HG02763 (cell line): ENCODE data around the gene BTLA.
"Not testable (repeated sequence)": the region's sequence is repeated elsewhere in the genome, so short reads cannot be mapped to it uniquely, and the experiment has no call there.

ENCODE experiments used
- ATAC-seq: cut with Tn5 transposase; IDR thresholded peaks from one replicate; pipeline ENCODE4 v1.9.1; 2021; ENCODE audit warnings: mild to moderate bottlenecking, moderate library complexity; ENCODE audit not compliant: unreplicated experiment

BTLA gene

DNA sequence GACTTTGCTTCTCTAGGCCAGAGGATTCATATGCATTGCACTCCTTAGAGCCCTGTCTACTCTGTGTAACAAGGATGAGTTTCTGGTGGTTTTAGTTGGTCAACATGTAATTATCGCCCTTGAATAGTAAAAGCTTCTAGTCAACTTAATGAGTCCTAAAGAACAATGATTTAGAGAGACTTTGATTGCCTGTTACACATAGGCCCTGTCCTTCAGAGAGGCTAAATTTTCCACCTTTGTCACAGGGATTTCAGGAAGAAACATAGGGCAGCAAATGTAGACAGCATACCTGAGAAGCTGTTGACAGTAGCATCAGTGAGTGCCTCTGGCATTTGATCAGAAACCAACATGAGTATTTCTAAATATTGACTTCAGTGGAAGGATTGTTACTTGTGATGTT is 7.1 kb downstream of the BTLA start:
- ATAC-seq = no peak

DNA sequence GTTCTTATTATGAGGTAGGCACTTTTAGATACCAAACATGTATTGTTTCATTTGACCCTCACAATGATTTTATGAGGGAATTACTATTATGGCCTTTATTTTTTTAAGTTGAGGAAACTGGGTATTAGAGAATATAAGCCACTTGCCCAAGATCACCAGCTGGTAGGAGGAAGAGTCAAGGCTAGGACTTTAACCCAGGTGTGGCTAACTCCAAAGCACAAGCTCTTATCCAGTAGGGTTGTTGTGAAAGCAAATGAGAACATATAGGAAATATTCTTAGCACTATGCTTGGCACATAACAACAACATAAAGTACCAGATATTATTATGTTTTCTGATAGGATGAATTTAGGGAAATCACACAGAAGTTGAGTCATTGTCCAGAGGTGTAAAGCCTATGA is 7.9 kb downstream of the BTLA start:
- no peak for ATAC-seq

DNA sequence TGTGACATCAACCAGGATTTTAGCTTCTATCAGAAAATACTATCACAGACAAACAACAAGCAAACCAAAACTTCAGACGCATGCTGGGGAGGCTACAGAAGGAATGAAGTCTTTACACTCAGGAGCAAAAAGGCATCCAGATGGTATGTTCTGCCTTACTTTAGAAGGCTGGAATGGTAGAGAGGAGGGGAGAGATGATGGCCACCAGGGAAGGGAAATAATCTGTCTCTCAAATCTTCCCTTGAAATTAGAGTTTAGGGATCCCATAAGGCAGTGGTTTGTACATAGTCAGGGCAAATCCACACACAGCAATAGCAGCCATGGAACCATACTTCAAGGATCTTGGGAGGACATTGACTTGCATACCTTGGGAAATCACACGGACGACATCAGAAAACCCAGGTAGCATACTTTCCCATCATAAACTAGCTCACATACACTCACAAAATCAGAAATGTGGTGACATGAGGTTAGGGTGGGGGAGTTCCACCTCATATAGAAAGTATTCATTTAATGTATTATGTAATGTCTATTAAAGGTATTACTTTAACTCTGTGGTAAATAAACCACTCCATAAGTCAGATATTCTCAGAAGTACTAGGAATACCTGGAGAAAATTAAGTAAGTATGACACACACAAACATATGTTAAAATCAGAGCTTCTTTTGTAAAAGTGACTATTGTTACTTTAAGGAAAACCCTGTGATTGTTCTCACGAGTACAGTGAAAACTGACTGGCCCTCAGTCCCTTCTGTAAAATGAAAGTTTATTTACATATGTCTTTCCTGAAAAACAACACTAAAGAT is 9.4 kb downstream of the BTLA start:
- no peak for ATAC-seq

DNA sequence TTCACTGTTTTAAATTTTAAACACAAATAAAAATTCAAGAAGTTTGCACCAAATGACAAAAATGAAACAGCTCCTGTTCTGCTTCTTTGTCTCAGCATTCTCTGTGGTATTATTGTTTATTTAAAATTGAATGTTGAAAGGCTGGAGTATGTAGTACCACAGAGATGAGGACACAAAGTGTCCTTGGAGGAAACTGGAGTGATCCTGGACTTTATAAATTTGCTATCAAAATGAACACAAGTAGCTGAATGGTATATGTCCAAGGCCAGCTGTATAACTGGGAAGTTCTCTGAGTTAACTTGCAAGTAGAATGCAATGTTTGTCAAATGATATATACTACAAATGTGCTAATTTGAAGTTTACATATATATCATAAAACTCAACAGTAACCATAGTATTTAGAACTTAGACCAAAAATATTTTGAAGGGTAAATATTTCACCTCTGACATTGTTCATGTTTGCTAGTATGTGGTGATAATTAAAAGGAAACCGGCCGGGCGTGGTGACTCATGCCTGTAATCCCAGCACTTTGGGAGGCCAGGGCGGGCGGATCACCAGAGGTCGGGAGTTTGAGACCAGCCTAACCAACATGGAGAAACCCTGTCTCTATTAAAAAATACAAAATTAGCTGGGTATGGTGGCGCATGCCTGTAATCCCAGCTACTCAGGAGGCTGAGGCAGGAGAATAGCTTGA is 12.3 kb downstream of the BTLA start:
- ATAC-seq = no peak

DNA sequence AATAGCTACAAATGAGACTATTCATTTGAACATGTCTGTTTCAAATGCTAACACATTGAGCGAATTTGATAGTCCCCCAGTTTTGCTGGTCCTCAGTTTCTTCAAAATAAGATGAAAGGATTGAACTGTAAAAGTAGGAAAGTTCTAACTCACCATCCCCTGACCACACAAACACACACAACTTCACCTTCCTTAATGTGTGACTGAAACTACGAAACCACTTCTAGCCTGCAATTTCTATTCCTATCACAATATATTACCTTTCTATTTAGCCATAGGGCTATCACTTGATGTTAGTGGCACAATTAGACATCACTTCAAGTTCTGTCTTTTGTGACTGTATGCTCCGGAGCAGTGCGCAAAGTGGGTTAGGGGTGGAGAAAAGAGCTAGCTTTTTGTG is 14.9 kb downstream of the BTLA start:
- no peak for ATAC-seq

DNA sequence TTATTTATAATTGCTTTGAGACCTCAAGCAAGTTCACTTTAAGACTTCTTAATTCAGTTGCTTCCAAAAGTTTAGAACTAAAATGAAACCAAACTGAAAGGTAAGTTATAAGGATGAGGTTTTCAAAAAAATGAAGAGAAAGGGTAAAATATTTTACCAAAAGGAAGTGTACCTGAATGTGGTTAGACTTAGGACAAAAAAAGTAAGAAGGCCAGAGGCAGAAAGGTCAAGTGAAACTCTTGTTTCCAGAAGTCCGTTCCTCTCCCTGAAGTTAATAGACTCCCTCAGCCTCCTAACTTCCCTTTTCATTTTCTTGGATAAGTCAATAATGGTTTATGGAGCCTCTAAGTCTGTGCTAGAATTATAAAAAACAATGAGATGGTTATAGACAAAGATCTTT is 16.6 kb downstream of the BTLA start:
- no peak for ATAC-seq

DNA sequence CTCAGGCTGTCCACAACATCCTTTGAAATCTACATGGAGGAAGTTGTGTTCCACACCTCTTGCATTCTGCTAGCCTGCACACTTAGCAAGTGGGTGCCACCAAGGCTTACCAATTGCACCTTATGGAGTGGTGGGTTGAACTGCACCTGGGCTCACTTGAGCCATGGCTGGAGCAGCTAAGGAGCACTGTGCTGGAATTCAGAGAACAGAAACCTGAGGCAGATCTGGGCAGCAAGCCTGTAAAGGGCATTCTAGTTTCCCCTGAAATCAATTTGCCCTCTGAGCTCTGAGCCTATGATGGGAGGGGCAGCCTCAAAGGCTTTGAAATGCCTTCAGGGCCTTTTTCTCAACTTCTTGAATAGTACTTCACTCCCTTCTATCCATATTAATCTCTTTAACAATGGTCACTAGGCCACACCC is 18.0 kb downstream of the BTLA start:
- no peak for ATAC-seq

DNA sequence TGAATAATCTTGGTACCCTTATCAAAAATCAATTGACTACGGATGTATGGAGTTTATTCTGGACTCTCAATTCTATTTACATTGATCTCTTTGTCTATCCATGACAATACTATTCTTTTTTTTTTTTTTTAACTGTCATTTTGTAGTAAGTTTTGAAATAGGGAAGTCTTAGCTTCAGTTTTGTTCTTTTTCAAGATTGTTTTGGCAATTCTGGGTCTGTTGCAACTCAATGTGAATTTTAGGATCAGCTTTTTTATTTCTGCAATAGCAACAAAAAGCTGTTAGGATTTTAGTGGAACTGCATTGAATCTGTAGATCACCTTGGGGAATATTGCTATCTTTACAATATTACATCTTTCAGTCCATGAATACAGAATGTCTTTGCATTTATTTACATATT is 21.4 kb downstream of the BTLA start:
- ATAC-seq = no peak

DNA sequence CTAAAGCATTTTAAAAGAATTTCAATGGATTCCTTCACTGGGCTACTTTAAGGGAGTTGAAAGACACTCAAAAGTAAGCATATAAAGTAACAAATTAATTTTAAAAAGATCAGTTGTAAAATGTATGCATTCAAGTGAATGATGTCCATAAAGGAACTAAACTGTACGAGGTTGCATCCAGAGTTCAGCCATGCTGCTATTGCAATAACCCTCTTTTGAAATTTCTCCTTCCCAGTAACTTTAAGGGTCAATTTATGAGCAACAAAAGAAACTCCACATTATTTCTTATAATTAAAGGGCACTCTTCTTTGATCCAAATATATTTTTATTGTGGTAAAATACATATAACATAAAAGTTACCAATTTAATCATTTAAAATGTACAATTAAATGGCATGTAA is 22.9 kb downstream of the BTLA start:
- ATAC-seq = no peak

DNA sequence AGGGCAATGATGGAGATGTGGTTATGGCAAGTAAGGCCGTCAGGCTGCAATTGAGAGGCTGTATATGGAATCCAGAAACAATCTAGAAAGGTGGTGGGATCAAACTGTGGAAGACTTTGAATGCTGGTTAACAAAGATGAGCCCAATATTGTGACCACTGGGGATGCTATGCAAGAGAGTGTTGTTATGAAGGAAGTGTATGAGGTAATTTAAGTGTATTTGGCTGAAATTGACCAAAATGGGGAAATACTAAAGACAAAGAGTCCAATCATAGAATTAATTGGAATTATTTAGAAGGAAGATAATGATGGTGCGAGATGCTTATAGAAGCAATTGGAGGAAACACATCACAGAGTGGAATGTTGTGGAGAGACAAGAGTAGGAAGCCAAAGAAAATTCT is 24.5 kb downstream of the BTLA start:
- ATAC-seq = no peak

DNA sequence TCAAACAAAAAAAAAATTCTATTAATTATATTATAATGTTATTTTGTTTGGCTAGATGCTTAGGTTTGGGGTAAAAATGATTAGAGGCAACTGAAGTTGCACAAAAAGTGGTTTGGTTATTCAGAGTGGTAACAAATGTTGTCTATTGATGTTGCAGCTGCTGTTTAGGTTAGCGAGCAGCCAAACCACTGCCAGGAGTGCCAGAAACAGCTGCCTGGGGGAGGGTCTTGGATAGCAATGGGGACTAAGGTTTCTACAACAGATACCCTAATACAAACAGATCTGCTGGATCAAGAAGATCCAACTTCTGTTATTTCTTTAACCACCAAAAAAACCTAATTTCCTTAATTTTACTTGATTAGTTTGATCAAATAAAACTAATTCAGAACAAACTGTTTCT is 26.6 kb downstream of the BTLA start:
- no peak for ATAC-seq

DNA sequence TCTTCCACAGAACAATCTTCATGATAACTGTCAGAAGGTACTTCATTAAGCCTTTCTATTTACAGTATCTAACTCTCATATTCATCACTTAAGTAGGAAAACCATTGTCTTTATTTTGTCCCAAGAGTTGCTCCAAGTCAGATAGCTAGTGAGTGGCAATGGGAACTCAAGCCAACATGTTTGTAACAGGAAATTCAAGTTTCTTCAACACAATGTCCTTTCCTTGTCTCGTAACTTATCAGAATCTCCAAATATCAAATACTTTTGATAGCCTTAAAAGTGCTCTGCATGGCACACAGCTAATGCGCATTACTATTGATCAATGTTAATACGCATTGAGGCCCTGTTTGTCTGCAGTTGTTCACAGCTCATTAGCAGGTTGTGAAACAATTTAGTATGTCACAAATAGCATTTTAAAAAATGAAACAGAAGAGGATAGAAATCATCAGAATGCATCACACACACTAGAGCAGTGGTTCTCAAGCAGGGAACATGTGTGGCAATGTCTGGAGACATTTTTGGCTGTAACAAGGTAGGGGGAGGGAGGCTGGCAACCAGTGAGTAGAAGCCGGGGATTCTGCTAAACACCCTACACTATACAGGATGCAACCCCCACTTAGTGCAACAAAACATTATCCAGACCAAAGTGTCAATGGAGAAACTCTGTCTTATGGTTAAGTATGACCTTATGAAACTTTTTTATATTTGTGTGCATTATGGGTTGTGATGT is 27.5 kb downstream of the BTLA start:
- no peak for ATAC-seq

DNA sequence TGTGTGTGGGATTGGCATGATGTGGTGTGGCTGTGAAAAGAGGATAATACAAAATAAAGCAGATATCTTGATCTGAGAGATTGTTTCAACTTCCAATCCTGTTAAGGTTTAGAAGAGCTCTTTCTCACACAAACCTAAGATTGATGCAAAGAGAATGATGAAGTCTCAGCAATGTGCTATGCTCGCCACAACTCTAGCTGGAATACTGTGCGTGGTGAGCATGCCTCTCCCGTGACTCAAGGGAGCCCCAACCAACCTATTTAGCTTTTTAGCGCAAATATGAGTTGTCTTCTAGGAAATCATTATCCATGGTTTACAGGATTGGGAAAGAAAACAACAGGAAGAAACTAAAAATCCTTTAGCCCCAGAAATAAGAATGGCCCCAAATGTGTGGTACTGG is 28.5 kb downstream of the BTLA start:
- ATAC-seq = no peak

DNA sequence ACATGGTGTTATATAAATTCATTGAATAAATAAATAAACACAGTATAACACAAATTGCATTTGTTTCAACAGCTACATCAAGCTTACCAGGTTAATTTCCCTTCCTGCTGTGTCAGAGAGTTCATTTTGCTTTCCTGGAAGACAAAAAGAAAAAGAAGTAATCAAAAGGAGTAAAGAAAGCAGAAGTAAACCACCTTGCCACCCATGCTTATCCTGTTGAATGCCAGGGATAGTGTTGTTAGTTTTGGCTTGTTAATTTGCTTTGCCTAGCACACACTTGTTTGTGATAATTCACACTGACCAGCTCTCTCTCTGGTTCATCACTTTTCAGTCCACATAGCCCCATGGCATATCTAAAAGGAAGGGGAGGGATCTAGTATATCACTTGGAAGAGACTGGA is 29.6 kb downstream of the BTLA start:
- ATAC-seq = no peak

DNA sequence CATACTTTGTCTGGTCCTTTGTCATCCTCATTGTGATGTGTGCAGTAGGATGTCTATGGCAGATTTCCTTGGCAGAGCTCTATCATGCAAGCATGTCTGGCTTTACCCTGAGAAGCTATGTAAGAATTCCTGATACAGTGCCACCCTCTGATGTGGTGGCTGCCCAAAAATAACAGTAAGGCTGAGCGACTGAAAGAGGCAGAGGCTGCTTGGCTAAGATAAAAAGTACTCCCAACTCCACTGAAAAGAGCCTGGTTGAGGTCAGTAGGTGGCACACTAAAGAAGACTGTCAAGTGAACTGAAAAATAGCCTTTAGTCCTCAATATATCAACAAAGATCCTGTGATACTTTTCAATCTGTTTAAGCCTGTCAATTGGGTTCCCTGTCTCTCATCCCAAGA is 31.7 kb downstream of the BTLA start:
- ATAC-seq = no peak

DNA sequence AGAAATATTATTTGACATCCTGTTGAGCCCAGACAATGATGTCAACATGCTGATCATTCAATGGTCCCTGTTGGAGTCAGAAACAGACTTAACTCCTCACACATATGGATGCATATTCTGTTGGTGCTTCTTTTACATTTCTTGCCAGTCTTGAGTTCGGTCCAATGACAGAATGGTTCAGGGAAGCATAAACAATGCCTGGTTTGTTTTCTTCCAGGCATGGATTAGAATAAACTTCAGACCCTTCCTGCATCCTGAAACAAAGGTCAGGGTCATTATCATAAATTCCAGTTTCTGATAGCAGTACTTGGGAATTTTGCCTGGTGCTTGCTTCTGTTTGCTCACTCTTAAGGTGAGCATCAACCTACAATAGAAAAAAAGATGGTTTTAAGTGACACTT is 33.3 kb downstream of the BTLA start:
- ATAC-seq = no peak

DNA sequence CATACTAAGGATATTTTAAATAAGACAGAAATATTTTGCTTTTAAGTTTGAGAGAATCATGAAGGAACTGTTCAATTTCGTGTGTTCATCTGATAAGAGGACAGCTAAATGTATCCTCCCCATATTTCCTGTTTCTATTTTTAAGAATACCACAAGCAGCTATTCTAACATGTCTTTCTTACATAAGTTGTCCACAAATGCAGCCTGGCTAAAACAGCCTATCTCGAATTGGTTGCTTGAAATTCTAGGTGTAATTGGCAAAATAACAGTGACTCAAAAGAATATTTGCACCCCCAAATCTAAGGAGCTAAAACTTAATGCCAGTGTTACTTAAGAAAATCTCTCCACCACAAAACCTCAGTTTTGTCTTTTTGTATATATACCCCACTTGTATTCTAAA is 35.0 kb downstream of the BTLA start:
- no peak for ATAC-seq

DNA sequence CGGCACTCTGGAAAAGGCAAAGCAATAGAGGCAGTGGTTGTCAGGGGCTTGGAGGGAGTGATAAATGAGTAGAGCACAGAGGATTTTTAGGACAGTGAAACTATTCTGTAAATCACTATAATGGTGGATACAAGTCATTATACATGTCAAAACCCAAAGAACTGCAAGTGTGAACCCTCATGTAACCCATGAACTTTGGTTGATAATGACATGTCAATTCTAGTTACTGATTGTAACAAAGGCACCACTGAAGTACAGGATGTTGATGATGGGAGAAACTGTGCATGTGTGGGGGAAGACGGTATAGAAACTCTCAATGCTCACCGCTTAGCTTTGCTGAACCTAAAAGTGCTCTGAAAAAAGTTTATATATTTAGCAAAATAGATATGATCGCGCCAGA is 36.0 kb downstream of the BTLA start:
- ATAC-seq = peak; percentile 47

DNA sequence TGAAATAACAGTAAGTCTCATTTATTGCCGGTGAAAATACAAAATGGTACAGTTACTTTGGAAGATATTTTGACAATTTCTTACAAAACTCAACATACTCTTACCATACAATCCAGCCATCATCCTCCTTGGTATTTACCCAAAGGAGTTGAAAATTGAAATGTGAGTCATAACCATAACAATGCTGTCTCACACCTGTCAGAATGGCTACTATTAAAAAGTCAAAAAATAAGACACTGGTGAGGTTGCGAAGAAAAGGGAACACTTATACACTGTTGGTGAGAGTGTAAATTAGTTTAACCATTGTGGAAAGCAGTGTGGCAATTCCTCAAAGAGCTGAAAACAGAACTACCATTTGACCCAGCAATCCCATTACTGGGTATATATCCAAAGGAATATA is 37.5 kb downstream of the BTLA start:
- not testable (repeated sequence) for ATAC-seq

DNA sequence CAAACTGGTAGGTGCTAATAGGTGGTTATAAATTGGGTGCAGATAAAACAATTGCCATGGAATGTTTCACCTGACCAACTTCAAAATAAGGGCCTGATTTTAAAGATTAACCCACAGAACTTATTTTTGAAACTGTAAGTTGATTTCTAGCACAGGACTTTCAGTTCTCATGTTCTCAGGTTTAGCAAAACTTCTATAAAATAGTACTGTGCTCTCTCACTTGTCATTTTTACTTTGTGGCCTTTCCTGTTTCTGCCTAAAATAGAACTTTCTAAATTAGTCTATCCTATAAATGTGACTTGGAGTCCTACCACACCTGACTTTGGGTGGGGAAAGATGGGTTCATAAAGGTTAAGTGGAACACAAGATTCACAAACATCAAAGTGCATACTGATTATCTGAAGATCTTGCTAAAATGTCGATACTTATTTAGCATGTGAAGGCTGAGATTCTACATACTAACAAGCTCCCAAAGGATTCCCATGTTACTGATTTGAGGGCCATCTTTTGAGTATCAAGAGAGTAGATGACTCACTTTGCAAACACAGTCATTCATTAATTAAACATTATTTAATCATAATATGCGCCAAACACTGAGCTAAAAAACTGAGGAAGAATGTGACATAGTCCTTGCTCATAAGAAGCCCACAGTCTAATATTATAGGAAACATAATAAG is 38.6 kb downstream of the BTLA start:
- ATAC-seq = peak; percentile 55

DNA sequence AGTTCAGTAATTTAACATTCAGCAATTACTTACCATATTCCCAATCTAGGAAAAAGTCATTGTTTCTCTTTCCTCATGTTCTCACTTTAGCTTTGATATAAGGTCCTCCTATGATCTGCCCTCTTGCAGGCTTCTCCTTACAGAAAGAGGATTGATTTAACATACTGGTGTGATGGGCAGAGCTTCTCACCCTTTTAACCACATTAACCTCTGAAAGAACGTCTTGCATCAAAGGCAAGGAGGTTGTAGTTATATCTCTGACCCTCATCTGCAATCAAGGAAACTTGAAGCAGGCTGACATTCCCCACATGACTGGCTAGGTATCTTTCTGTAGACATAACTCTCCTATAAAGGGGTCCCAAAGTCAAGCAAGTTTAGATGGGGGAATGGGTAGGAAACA is 39.5 kb downstream of the BTLA start:
- peak; percentile 32 for ATAC-seq
